HL-60 (cell line): ENCODE measurements around the gene NRDC.
"Not testable (repeated sequence)": the region's sequence is repeated elsewhere in the genome, so short reads cannot be mapped to it uniquely, and the experiment has no call there.

ENCODE experiments used
- DNase-seq, 2 experiments: peaks; one replicate each; pipeline ENCODE4 v3.0.0-alpha.2; 2010 to 2020; ENCODE audit warnings: low read depth in 1 of 2, low spot score in 1 of 2
- H3K27ac ChIP-seq: fragments of 250-450 bp; sonication (Bioruptor Pico); replicated peaks from 2 replicates; pipeline ENCODE4 v1.5.1; 2020; ENCODE audit warnings: mild to moderate bottlenecking, moderate library complexity
- H3K27me3 ChIP-seq: fragments of 250-450 bp; sonication (Bioruptor Pico); 2 replicates; pipeline ENCODE4 v1.5.1; 2021; ENCODE audit warnings: mild to moderate bottlenecking, moderate library complexity; ENCODE audit not compliant: insufficient read depth, poor library complexity, severe bottlenecking
- H3K4me3 ChIP-seq: replicated peaks from 2 replicates; pipeline ENCODE4 v1.5.1; 2011; ENCODE audit warnings: mild to moderate bottlenecking, control low read depth, low read length; ENCODE audit not compliant: insufficient read depth
- GABPA ChIP-seq: IDR thresholded peaks from 2 replicates; pipeline ENCODE4 v1.6.1; 2012; ENCODE audit warnings: low read depth
- POLR2AphosphoS5 ChIP-seq: IDR thresholded peaks from 2 replicates; pipeline ENCODE4 v1.6.1; 2012; ENCODE audit warnings: low read depth
- SPI1 ChIP-seq: IDR thresholded peaks from 2 replicates; pipeline ENCODE4 v1.6.1; 2012; ENCODE audit warnings: low read depth, mild to moderate bottlenecking, borderline replicate concordance
- TF ChIP-seq, protein P1 (sequence below): IDR thresholded peaks from one replicate; pipeline ENCODE4 v1.5.1; 2011; ENCODE audit warnings: low read length, control low read depth, inconsistent platforms; ENCODE audit not compliant: insufficient read depth
- TF ChIP-seq, protein P2 (sequence below): IDR thresholded peaks from 2 replicates; pipeline ENCODE4 v1.6.1; 2012; ENCODE audit warnings: low read depth; ENCODE audit not compliant: insufficient replicate concordance

The NRDC gene

DNA sequence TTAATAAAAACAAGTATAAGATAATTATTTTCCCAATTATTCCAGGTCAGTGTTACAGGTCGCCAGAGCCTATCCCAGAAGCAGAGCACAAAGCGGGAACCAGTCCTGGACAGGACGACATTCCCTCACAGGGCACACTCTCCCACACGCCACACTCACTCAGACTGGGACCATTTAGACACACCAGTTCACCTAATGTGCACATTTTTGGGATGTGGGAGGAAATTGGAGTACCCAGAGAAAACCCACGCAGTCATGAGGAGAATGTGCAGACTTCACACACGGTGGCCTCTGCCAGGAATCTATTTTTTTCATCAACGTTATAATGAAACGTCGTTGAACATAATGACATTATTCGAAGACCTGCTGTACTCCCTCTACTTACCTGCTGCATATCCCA, 20.5 kb upstream of the NRDC start:
- TF ChIP-seq POLR2AphosphoS5, result no peak
- TF ChIP-seq SPI1, result no peak
- TF ChIP-seq, protein P1, sequence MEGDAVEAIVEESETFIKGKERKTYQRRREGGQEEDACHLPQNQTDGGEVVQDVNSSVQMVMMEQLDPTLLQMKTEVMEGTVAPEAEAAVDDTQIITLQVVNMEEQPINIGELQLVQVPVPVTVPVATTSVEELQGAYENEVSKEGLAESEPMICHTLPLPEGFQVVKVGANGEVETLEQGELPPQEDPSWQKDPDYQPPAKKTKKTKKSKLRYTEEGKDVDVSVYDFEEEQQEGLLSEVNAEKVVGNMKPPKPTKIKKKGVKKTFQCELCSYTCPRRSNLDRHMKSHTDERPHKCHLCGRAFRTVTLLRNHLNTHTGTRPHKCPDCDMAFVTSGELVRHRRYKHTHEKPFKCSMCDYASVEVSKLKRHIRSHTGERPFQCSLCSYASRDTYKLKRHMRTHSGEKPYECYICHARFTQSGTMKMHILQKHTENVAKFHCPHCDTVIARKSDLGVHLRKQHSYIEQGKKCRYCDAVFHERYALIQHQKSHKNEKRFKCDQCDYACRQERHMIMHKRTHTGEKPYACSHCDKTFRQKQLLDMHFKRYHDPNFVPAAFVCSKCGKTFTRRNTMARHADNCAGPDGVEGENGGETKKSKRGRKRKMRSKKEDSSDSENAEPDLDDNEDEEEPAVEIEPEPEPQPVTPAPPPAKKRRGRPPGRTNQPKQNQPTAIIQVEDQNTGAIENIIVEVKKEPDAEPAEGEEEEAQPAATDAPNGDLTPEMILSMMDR, result no peak
- TF ChIP-seq, protein P2, sequence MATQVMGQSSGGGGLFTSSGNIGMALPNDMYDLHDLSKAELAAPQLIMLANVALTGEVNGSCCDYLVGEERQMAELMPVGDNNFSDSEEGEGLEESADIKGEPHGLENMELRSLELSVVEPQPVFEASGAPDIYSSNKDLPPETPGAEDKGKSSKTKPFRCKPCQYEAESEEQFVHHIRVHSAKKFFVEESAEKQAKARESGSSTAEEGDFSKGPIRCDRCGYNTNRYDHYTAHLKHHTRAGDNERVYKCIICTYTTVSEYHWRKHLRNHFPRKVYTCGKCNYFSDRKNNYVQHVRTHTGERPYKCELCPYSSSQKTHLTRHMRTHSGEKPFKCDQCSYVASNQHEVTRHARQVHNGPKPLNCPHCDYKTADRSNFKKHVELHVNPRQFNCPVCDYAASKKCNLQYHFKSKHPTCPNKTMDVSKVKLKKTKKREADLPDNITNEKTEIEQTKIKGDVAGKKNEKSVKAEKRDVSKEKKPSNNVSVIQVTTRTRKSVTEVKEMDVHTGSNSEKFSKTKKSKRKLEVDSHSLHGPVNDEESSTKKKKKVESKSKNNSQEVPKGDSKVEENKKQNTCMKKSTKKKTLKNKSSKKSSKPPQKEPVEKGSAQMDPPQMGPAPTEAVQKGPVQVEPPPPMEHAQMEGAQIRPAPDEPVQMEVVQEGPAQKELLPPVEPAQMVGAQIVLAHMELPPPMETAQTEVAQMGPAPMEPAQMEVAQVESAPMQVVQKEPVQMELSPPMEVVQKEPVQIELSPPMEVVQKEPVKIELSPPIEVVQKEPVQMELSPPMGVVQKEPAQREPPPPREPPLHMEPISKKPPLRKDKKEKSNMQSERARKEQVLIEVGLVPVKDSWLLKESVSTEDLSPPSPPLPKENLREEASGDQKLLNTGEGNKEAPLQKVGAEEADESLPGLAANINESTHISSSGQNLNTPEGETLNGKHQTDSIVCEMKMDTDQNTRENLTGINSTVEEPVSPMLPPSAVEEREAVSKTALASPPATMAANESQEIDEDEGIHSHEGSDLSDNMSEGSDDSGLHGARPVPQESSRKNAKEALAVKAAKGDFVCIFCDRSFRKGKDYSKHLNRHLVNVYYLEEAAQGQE, result no peak
- TF ChIP-seq GABPA, result no peak
- no peak for DNase-seq
- Histone ChIP-seq H3K4me3 (no peak overlapping the region), H3K27ac (no peak overlapping the region), H3K27me3 (peaks cover 8% of the 10 kb centered on the region)

DNA sequence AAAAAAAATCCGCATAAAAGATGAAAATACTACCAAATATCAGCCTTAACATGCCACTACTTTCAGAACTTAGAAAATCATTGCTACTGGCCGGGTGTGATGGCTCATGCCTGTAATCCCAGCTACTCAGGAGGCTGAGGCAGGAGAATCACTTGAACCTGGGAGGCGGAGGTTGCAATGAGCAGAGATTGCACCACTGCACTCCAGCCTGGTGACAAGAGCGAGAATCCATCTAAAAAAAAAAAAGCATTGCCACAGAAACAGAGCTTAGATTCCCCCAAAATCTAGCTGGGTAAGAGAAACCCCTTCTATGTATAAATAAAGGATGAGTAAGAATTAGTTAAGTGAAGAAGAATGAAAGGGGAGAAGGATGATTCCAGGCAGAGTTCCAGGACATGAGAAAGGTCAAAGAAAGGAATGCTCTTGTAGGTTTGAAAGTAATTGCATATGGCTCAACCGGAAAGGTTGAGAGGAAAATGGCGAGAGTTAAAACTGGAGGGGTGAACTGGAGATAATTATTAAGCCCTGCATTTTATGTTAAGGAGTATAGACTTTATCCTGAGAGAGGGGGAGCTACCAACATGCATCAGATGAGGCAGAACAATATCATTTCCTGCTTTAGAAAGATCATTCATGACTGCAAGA, 19.7 kb upstream of the NRDC start:
- Histone ChIP-seq H3K4me3 (no peak overlapping the region), H3K27me3 (peaks cover 8% of the 10 kb centered on the region), H3K27ac (no peak overlapping the region)
- no peak for DNase-seq
- no peak for TF ChIP-seq GABPA
- TF ChIP-seq, protein P2, result no peak
- TF ChIP-seq POLR2AphosphoS5, result no peak

DNA sequence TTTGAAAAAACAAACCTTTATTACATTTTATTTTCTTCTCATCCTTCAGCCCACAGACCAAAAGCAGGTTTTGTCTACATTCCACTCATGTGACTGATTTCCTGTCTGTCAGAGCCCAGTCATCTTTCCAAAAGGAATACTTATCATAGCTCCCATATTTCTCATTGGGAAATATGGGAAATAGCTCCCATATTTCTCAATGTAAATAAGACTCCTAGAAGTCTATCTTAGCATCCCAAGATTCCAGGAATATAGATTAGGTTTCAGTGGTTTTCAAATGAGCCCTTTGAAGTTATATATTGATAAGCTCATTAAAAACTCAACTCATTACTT, 19.1 kb upstream of the NRDC start:
- H3K27me3 ChIP-seq, result peaks cover 8% of the 10 kb centered on the region
- TF ChIP-seq GABPA, result no peak
- no peak for TF ChIP-seq POLR2AphosphoS5
- TF ChIP-seq, protein P1, result no peak
- TF ChIP-seq, protein P2, result no peak
- no peak for TF ChIP-seq SPI1
- H3K4me3 ChIP-seq, result no peak overlapping the region
- no peak for DNase-seq
- H3K27ac ChIP-seq, result no peak overlapping the region

DNA sequence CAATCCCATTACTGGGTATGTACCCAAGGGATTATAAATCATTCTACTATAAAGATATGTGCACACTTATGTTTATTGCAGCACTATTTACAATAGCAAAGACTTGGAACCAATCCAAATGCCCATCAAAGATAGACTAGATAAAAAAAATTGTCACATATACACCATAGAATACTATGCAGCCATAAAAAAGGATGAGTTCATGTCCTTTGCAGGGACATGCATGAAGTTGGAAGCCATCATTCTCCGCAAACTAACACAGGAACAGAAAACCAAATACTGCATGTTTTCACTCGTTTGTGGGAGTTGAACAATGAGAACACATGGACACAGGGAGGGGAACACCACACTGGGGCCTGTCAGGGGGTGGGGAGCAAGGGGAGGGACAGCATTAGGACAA, 16.2 kb upstream of the NRDC start:
- not testable (repeated sequence) for H3K4me3 ChIP-seq, H3K27me3 ChIP-seq, DNase-seq, H3K27ac ChIP-seq
